ENCODE results near the gene UBA1. TPM values are rescaled to one million over a fixed set of nuclear protein-coding genes. Genes with fewer than 3 reads are reported as not detected.

UBA1 gene
- total RNA-seq, 1 donor from 2014 or later, result 350 TPM

- no peak for TF ChIP-seq CTCF (IDR thresholded peaks at IDR 0.05; ENCODE audit: unreplicated experiment)
- H3K9me3 Mint-ChIP-seq, result no peaks in the 10 kb centered on the region
- no peaks in the 10 kb centered on the region for H3K27me3 Mint-ChIP-seq (ENCODE audit: low read depth)
- no peak overlapping the region for H3K27ac Mint-ChIP-seq
- peaks cover 31% of the 10 kb centered on the region for H3K36me3 Mint-ChIP-seq
- peaks cover 11% of the 10 kb centered on the region for H3K4me1 Mint-ChIP-seq
- no peak overlapping the region for H3K4me3 Mint-ChIP-seq
- no peak for DNase-seq (ENCODE audit: low spot score in 2 of 2, unreplicated experiment in 2 of 2)
Observed at GRCh38 chrX:47229427-47229826, 35.8 kb downstream of the UBA1 start.

- Mint-ChIP-seq H3K4me1 (peaks cover 15% of the 10 kb centered on the region), H3K27me3 (ENCODE audit: low read depth) (no peaks in the 10 kb centered on the region), H3K36me3 (peaks cover 26% of the 10 kb centered on the region), H3K4me3 (no peak overlapping the region), H3K27ac (peak overlapping the region; percentile 29), H3K9me3 (no peaks in the 10 kb centered on the region)
- no peak for DNase-seq (ENCODE audit: low spot score in 2 of 2, unreplicated experiment in 2 of 2)
- TF ChIP-seq CTCF (IDR thresholded peaks at IDR 0.05; ENCODE audit: unreplicated experiment), result no peak
Observed at GRCh38 chrX:47230136-47230868, 36.7 kb downstream of the UBA1 start.

- Mint-ChIP-seq H3K4me1 (peaks cover 23% of the 10 kb centered on the region), H3K27me3 (ENCODE audit: low read depth) (no peaks in the 10 kb centered on the region), H3K9me3 (no peaks in the 10 kb centered on the region), H3K27ac (peak overlapping the region; percentile 100), H3K36me3 (peaks cover 20% of the 10 kb centered on the region), H3K4me3 (peak overlapping the region; percentile 24)
- DNase-seq (ENCODE audit: low spot score in 2 of 2, unreplicated experiment in 2 of 2), result no peak
- no peak for TF ChIP-seq CTCF (IDR thresholded peaks at IDR 0.05; ENCODE audit: unreplicated experiment)
Observed at GRCh38 chrX:47231167-47231566, 37.5 kb downstream of the UBA1 start.

DNA sequence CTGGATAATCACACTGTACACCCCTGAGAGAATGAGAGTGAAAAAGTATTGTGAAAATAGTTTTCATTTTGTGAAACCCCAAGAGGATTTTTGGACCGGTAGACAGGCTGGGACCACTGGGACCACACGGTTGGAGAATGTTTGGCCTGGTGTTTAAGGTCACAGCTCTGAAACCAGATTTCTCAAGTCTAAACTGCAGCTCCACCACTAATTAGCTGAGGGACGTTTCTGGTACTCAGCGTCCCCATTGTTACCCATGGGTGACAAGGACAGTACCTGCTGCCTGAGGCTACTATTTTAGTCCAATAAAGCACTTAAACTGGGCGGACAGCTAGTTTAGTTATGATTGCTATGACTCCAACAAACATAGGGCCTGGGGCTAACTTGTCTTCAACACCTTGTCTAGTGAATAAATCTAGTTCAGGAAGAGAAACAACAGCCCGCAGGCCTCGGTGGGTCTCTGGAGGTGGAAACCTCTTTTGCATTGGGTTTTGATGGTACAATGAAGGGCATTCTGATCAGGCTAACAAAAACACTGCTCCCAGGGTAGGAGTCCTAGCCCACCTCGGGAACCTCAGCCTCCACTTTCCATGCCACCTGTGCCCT is 38.7 kb downstream of the UBA1 start:
- Mint-ChIP-seq H3K4me3 (peak overlapping the region; percentile 95), H3K36me3 (peaks cover 13% of the 10 kb centered on the region), H3K27me3 (ENCODE audit: low read depth) (no peaks in the 10 kb centered on the region), H3K9me3 (no peaks in the 10 kb centered on the region), H3K27ac (peak overlapping the region; percentile 100), H3K4me1 (peaks cover 32% of the 10 kb centered on the region)
- TF ChIP-seq CTCF (IDR thresholded peaks at IDR 0.05; ENCODE audit: unreplicated experiment), result no peak
- no peak for DNase-seq (ENCODE audit: low spot score in 2 of 2, unreplicated experiment in 2 of 2)

- peak within 1 kb of the TSS; percentile 95 for H3K4me3 Mint-ChIP-seq
- peak in 1 of 2 experiments; percentile 63 for DNase-seq (ENCODE audit: low spot score in 2 of 2, unreplicated experiment in 2 of 2)
- peak within 1 kb of the TSS; percentile 100 for H3K27ac Mint-ChIP-seq
- peaks cover 13% of the 10 kb centered on the region for H3K36me3 Mint-ChIP-seq
- TF ChIP-seq CTCF (IDR thresholded peaks at IDR 0.05; ENCODE audit: unreplicated experiment), result no peak
- no peaks in the 10 kb centered on the region for H3K9me3 Mint-ChIP-seq
- H3K27me3 Mint-ChIP-seq (ENCODE audit: low read depth), result no peaks in the 10 kb centered on the region
- H3K4me1 Mint-ChIP-seq, result peaks cover 33% of the 10 kb centered on the region
Observed at GRCh38 chrX:47232803-47233332, 39.2 kb downstream of the UBA1 start, which contains the start of gene USP11. TSS of gene USP11 (plus strand) at chrX:47233009. CDS start at chrX:47233044, 35 bp downstream.
